ENCODE measurements around the gene KDM5C.
"Not testable (repeated sequence)": the region's sequence is repeated elsewhere in the genome, so short reads cannot be mapped to it uniquely, and the experiment has no call there.

The KDM5C gene

GRCh38 chrX:53188763-53189162 is 36.2 kb downstream of the KDM5C start:
- no peak for DNase-seq

GRCh38 chrX:53186351-53186750 is 38.7 kb downstream of the KDM5C start:
- no peak for DNase-seq

- no peak for DNase-seq
Measured at GRCh38 chrX:53184836-53185235, 40.2 kb downstream of the KDM5C start.

GRCh38 chrX:53171356-53171755 is 53.7 kb downstream of the KDM5C start:
- DNase-seq = no peak

- no peak for DNase-seq
Measured at GRCh38 chrX:53166103-53166502, 58.9 kb downstream of the KDM5C start.

- DNase-seq = not testable (repeated sequence)
Measured at GRCh38 chrX:53164566-53164965, 60.4 kb downstream of the KDM5C start.

GRCh38 chrX:53163436-53163835 is 61.6 kb downstream of the KDM5C start:
- no peak for DNase-seq

DNA sequence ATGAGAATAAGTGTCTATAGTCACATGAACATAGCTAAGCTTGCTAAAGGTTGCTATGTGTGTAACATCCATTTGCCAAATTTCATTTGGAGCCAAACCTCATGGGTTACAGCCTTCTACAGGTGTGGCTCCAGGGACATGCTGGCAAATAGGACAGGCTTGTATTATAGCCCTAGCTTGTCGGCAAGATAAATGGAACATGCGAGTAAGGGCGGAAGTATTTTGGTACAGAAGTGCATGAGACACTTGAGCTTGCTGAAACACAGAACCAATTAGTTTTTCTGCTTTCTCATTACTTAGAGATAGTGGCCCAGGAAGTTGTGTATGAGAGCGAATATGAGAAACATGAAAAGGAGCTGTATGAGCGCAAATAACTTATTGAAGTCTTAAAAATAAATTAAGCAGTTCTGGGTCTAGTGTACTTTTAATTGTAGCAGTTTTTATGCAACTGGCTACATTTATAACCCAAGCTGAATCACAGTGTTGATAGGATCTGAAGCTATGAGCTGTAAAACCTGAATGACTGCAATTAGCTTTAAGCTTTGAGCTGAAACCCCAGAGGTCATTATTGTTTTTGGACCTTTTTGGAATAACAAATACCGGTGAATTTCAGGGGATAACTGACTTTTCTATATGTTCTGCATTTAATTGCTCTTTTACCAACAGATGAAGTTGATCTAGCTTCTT is 64.6 kb downstream of the KDM5C start:
- no peak for DNase-seq

GRCh38 chrX:53159184-53159583 is 65.8 kb downstream of the KDM5C start:
- no peak for DNase-seq

DNA sequence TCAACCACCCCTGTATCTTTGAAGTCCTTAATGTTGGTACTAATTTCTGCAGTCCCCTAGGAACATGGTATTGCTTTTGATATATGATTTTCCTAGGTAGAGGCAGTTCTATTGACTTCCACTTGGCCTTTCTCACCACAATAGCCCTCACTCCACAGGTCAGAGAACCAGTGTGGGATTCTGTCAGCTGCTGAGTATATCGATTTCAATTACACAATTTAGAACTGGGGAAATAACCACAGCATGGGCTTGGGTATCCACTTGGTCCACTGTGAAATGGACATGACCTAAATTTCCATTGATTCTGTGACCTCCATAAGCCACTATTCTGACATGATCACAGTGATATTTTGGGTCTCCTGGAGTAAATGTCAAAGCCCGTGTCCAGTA is 68.8 kb downstream of the KDM5C start:
- DNase-seq = no peak

DNA sequence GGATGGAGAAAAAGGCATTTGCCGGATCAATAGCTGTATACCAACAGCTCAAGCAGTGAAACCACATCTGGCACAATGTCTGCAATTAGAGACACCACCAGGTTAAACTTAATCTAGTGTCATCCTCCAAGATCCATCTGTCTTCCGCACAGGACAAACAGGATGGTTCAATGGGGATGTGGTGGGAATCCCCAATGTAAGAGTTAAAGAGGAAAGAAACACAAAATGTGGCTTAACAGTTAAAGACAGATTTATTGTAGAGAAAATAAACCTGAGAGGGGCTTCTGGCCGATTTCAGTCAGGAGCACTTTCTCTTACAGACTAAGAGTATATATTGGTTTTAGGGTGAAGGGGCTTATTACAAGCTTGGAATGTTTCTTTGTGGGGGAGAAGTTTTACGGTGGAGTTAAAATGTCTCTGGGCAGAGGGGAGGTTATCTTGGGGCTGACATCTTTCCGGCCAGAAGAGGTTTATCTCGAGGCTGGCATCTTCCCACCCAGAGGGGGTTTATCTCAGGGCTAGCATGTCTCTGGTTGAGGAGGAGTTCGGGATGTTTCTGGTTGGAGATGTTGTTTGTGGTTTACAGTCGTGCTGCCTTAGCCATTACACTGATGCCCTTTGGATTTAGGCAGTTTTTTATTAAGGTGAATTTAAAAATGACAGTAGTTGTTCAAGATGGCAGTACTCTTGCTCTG is 69.3 kb downstream of the KDM5C start:
- no peak for DNase-seq

- DNase-seq = no peak
Measured at GRCh38 chrX:53153581-53153980, 71.4 kb downstream of the KDM5C start.
